Epithelial cell of esophagus (primary cell): ENCODE results near the gene COG3.

Experiments used
- DNase-seq: peaks from one replicate; pipeline ENCODE4 v3.0.0; 2010; ENCODE audit warnings: low read depth
- H3K4me3 ChIP-seq: 2 replicates; pipeline ENCODE4 v1.5.1; 2011; ENCODE audit warnings: mild to moderate bottlenecking, low read length, control low read depth
- CTCF ChIP-seq: IDR thresholded peaks from 2 replicates; pipeline ENCODE4 v1.5.1; 2011; ENCODE audit warnings: low read depth, mild to moderate bottlenecking, low read length, control low read depth, inconsistent platforms; ENCODE audit not compliant: insufficient read depth; ENCODE audit errors: missing control alignments

The COG3 gene

GRCh38 chr13:45432737-45433380 lies 31.9 kb upstream of the COG3 start:
- TF ChIP-seq CTCF, result no peak
- no peak for DNase-seq
- no peak overlapping the region for H3K4me3 ChIP-seq

GRCh38 chr13:45433381-45433790 lies 31.4 kb upstream of the COG3 start:
- TF ChIP-seq CTCF, result no peak
- no peak for DNase-seq
- H3K4me3 ChIP-seq, result no peak overlapping the region

GRCh38 chr13:45434556-45435371 lies 30.0 kb upstream of the COG3 start:
- no peak for DNase-seq
- TF ChIP-seq CTCF, result no peak
- no peak overlapping the region for H3K4me3 ChIP-seq

- TF ChIP-seq CTCF, result no peak
Measured at GRCh38 chr13:45436332-45436731, 28.4 kb upstream of the COG3 start.

GRCh38 chr13:45436953-45437352 lies 27.8 kb upstream of the COG3 start:
- DNase-seq, result no peak

More at GRCh38 chr13:45436332-45436731, 28.4 kb upstream of the COG3 start:
- H3K4me3 ChIP-seq, result no peak overlapping the region
- DNase-seq, result no peak

GRCh38 chr13:45437947-45438346 lies 26.8 kb upstream of the COG3 start:
- TF ChIP-seq CTCF, result no peak
- no peak overlapping the region for H3K4me3 ChIP-seq
- DNase-seq, result no peak

More at GRCh38 chr13:45436953-45437352, 27.8 kb upstream of the COG3 start:
- no peak for TF ChIP-seq CTCF
- no peak overlapping the region for H3K4me3 ChIP-seq
